CD14-positive monocyte (primary cell): ENCODE results near the gene DIAPH1. TPM values are rescaled to one million over a fixed set of nuclear protein-coding genes. Genes with fewer than 3 reads are reported as not detected.

Source experiments
- DNase-seq, 3 donors: peaks; one replicate each; pipeline ENCODE4 v3.0.0-alpha.2; 2011 to 2022
- H2AFZ ChIP-seq: 2 replicates; pipeline ENCODE4 v1.6.0; 2012; ENCODE audit warnings: mild to moderate bottlenecking, low read depth, low read length, inconsistent platforms; ENCODE audit not compliant: insufficient read depth, poor library complexity, severe bottlenecking
- H3K27ac ChIP-seq, 2 donors: 1 replicate in 1 of 2; 2 replicates in 1 of 2; pipeline ENCODE4 v1.5.1; 2012 to 2013; ENCODE audit warnings: low read length in 2 of 2, control low read depth in 1 of 2, inconsistent platforms in 1 of 2, low read depth in 1 of 2, mild to moderate bottlenecking in 1 of 2
- H3K27me3 ChIP-seq, 2 donors: one replicate each; pipeline versions ENCODE4 v1.6.0 to v1.6.1; 2011 to 2013; ENCODE audit warnings: low read length in 2 of 2; ENCODE audit not compliant: control insufficient read depth in 2 of 2, insufficient read depth in 2 of 2
- H3K36me3 ChIP-seq, 2 donors: replicated peaks in 1 of 2; 1 replicate in 1 of 2; 2 replicates in 1 of 2; pipeline versions ENCODE4 v1.5.1 to v1.6.1; 2012 to 2013; ENCODE audit warnings: low read length in 2 of 2, control low read depth in 1 of 2, inconsistent platforms in 1 of 2, mild to moderate bottlenecking in 1 of 2; ENCODE audit not compliant: insufficient read depth in 2 of 2, control insufficient read depth in 1 of 2
- H3K4me1 ChIP-seq, 2 donors: 1 replicate in 1 of 2; 2 replicates in 1 of 2; pipeline versions ENCODE4 v1.5.1 to v1.6.1; 2012 to 2013; ENCODE audit warnings: low read length in 2 of 2, control low read depth in 1 of 2, inconsistent platforms in 1 of 2, mild to moderate bottlenecking in 1 of 2, moderate library complexity in 1 of 2; ENCODE audit not compliant: insufficient read depth in 2 of 2, control insufficient read depth in 1 of 2
- H3K4me2 ChIP-seq: replicated peaks from 2 replicates; pipeline ENCODE3; 2012; ENCODE audit warnings: low read length, moderate library complexity, mild to moderate bottlenecking; ENCODE audit not compliant: poor library complexity, severe bottlenecking; ENCODE audit errors: extremely low read depth
- H3K4me3 ChIP-seq, 3 experiments: fragments of 200-600 bp in 1 of 3; sonication (generic) in 1 of 3; replicated peaks in 1 of 3; 1 replicate in 2 of 3; 2 replicates in 1 of 3; pipeline ENCODE4 v1.5.1; 2011 to 2013; ENCODE audit warnings: low read length in 3 of 3, mild to moderate bottlenecking in 3 of 3, control low read depth in 2 of 3, low read depth in 2 of 3, inconsistent platforms in 1 of 3, moderate library complexity in 1 of 3
- H3K79me2 ChIP-seq: 2 replicates; pipeline ENCODE4 v1.6.0; 2012; ENCODE audit warnings: mild to moderate bottlenecking, control low read depth, inconsistent platforms, low read length, moderate library complexity; ENCODE audit not compliant: insufficient read depth
- H3K9ac ChIP-seq: 2 replicates; pipeline ENCODE4 v1.6.0; 2017; ENCODE audit warnings: low read length, mild to moderate bottlenecking; ENCODE audit not compliant: insufficient read depth, poor library complexity, severe bottlenecking
- H3K9me3 ChIP-seq, 2 donors: replicated peaks in 1 of 2; 1 replicate in 1 of 2; 2 replicates in 1 of 2; pipeline versions ENCODE4 v1.5.1 to v1.6.1; 2012 to 2013; ENCODE audit warnings: low read length in 2 of 2, control low read depth in 1 of 2; ENCODE audit not compliant: control insufficient read depth in 1 of 2, insufficient read depth in 1 of 2
- H4K20me1 ChIP-seq: 2 replicates; pipeline ENCODE4 v1.6.0; 2012; ENCODE audit warnings: mild to moderate bottlenecking, low read length, control low read depth, moderate library complexity; ENCODE audit not compliant: insufficient read depth
- H3K27ac Mint-ChIP-seq, 7 donors: one replicate each; pipeline ENCODE4 v1.8.0; 2020; ENCODE audit warnings: mild to moderate bottlenecking in 7 of 7, mixed read lengths in 7 of 7, moderate library complexity in 6 of 7, inconsistent platforms in 2 of 7
- H3K27me3 Mint-ChIP-seq, 3 donors: one replicate each; pipeline ENCODE4 v1.8.0; 2021 to 2022; ENCODE audit warnings: low read depth in 3 of 3, mild to moderate bottlenecking in 3 of 3, mixed read lengths in 3 of 3, moderate library complexity in 3 of 3, inconsistent platforms in 1 of 3
- H3K36me3 Mint-ChIP-seq, 2 donors: one replicate each; pipeline ENCODE4 v1.8.0; 2020; ENCODE audit warnings: mixed read lengths in 2 of 2, inconsistent platforms in 1 of 2, mild to moderate bottlenecking in 1 of 2
- H3K4me1 Mint-ChIP-seq: one replicate; pipeline ENCODE4 v1.8.0; 2020; ENCODE audit warnings: mild to moderate bottlenecking, mixed read lengths
- H3K4me3 Mint-ChIP-seq, 2 donors: one replicate each; pipeline ENCODE4 v1.8.0; 2020; ENCODE audit warnings: mild to moderate bottlenecking in 2 of 2, mixed read lengths in 2 of 2, moderate library complexity in 1 of 2
- H3K9me3 Mint-ChIP-seq, 7 donors: one replicate each; pipeline ENCODE4 v1.8.0; 2020 to 2022; ENCODE audit warnings: mixed read lengths in 7 of 7, mild to moderate bottlenecking in 6 of 7, moderate library complexity in 6 of 7, inconsistent platforms in 2 of 7
- CTCF ChIP-seq: fragments of 200-600 bp; IDR thresholded peaks from one replicate; pipeline ENCODE4 v1.8.0; 2022; ENCODE audit warnings: antibody characterized with exemption, mild to moderate bottlenecking
- WGBS: methylation state at CpG from one replicate; pipeline ENCODE4 v1.1.5; 2013; ENCODE audit warnings: missing lambda C conversion rate; ENCODE audit not compliant: insufficient coverage; 5-methylcytosine and 5-hydroxymethylcytosine counted together
- intact Hi-C, 2 donors: fragments of 100-400 bp; cut with micrococcal nuclease; formaldehyde crosslinking; loops; one replicate each; pipeline versions ENCODE4 v1.15.0 to v1.15.1; 2023
- polyA plus RNA-seq, 3 donors: library from polyadenylated mRNA; depleted of rRNA in 1 of 3; unstranded in 2 of 3; stranded (reverse) in 1 of 3; fragments of 300-500 nt in 2 of 3; fragments of >200 nt in 1 of 3; fragmentation: Illumina TruSeq in 2 of 3; gene quantifications; 1 replicate in 2 of 3; 2 replicates in 1 of 3; pipeline ENCODE4 v1.2.3, GENCODE V29; 2012 to 2021

DIAPH1 gene
- polyA plus RNA-seq, 3 donors, result 60.2 to 140 (median 98.6) TPM

- Mint-ChIP-seq H3K4me3 (peak overlapping the region in 1 of 2 donors; percentile 24), H3K4me1 (peaks cover 27% of the 10 kb centered on the region), H3K36me3 (peaks cover 56 to 58% of the 10 kb centered on the region in 2 donors), H3K9me3 (peaks cover 0 to 2% (median 0%) of the 10 kb centered on the region in 7 donors), H3K27ac (no peak overlapping the region), H3K27me3 (peaks cover 0 to 2% (median 0%) of the 10 kb centered on the region in 3 donors)
- TF ChIP-seq CTCF, result no peak
- Histone ChIP-seq H3K79me2 (no peaks in the 10 kb centered on the region), H3K4me3 (peak overlapping the region in 1 of 3 experiments; percentile 90), H3K4me1 (peaks cover 13 to 20% of the 10 kb centered on the region in 2 donors), H3K27ac (no peak overlapping the region), H2AFZ (no peak overlapping the region), H4K20me1 (no peaks in the 10 kb centered on the region), H3K9me3 (no peaks in the 10 kb centered on the region), H3K27me3 (no peaks in the 10 kb centered on the region), H3K9ac (no peak overlapping the region), H3K36me3 (peaks cover 38 to 57% of the 10 kb centered on the region in 2 donors), H3K4me2 (peak overlapping the region; percentile 98)
- intact Hi-C loops, result loop anchor here in 1 of 2 donors (2.0 kb wide), 1 partner anchor 15 kb away; no protein-coding TSS in a partner anchor
- DNase-seq, result no peak
These were observed 31.2 kb upstream of the DIAPH1 start for GRCh38 chr5:141649972-141650371.

DNA sequence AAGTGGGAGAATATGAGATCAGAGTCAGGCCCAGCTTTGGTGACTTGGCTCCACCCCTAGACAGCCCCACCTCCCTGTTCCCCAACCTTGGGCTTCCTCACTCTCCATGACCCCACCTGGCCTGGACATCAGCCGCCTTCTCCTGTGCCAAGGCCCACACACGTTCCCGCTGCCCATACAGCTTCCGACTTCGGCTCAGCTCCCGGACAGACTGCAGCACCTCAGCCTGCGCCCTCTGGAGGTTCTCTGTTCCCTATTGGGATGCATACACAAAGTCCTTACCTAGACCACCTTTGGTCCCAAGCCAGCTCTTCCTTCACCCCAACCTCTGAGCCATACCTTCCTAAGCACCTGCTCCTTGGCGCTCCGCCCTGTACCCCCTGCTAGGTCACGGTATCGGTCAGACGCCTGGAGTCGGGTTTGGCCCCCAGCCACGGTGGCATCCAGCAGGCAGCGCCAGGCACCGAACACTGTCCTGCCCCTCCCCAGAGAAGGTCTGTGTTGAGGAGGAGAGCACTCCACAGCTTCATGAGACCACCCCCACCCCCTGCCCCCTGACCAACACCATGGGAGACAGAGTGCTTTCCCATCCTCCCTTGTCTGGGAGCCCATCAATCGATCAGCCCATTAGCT is 30.4 kb upstream of the DIAPH1 start:
- peak overlapping the region in 1 of 7 donors; percentile 25 for H3K27ac Mint-ChIP-seq
- WGBS, result 96% methylated on average over 10 of the region's 17 CpGs
- DNase-seq, result no peak
- H3K27ac ChIP-seq, result no peak overlapping the region
- no peaks in the 10 kb centered on the region for H3K9me3 Mint-ChIP-seq
- no peak overlapping the region for H2AFZ ChIP-seq
- H3K4me2 ChIP-seq, result no peak overlapping the region
- peaks cover 58 to 62% of the 10 kb centered on the region in 2 donors for H3K36me3 Mint-ChIP-seq
- H4K20me1 ChIP-seq, result no peaks in the 10 kb centered on the region
- no peak overlapping the region for H3K4me3 ChIP-seq
- intact Hi-C loops, result no loop called here
- no peaks in the 10 kb centered on the region for H3K9me3 ChIP-seq
- H3K27me3 Mint-ChIP-seq, result peaks cover 0 to 2% (median 0%) of the 10 kb centered on the region in 3 donors
- no peak overlapping the region for H3K9ac ChIP-seq
- H3K36me3 ChIP-seq, result peaks cover 44 to 59% of the 10 kb centered on the region in 2 donors
- H3K27me3 ChIP-seq, result no peaks in the 10 kb centered on the region
- H3K4me1 Mint-ChIP-seq, result peaks cover 27% of the 10 kb centered on the region
- no peaks in the 10 kb centered on the region for H3K79me2 ChIP-seq
- H3K4me3 Mint-ChIP-seq, result no peak overlapping the region
- TF ChIP-seq CTCF, result no peak
- H3K4me1 ChIP-seq, result peaks cover 13 to 20% of the 10 kb centered on the region in 2 donors
